PFSK-1 (cell line): Measurements from ENCODE around the gene GDF9.

Experiments used
- FOXP2 ChIP-seq: optimal IDR thresholded peaks from 2 replicates; pipeline ENCODE3; 2011; ENCODE audit warnings: borderline replicate concordance, control low read depth, inconsistent platforms; ENCODE audit not compliant: insufficient read depth; ENCODE audit errors: extremely low read length, extremely low read depth
- POLR2AphosphoS5 ChIP-seq: IDR thresholded peaks from 2 replicates; pipeline ENCODE4 v1.6.1; 2012; ENCODE audit warnings: low read depth, mild to moderate bottlenecking, control low read depth, low read length, moderate library complexity
- SIN3A ChIP-seq: IDR thresholded peaks from 2 replicates; pipeline ENCODE4 v1.6.1; 2012; ENCODE audit warnings: mild to moderate bottlenecking, low read length, moderate library complexity, borderline replicate concordance; ENCODE audit not compliant: insufficient read depth
- TAF1 ChIP-seq: IDR thresholded peaks from 2 replicates; pipeline ENCODE4 v1.6.1; 2012; ENCODE audit warnings: low read length, control low read depth, borderline replicate concordance; ENCODE audit not compliant: insufficient read depth
- TF ChIP-seq, protein P1 (sequence below), 2 experiments: IDR thresholded peaks; 2 replicates each; pipeline versions ENCODE4 v1.6.1 to v1.8.0; 2011 to 2012; ENCODE audit warnings: low read depth in 2 of 2, low read length in 2 of 2, control low read depth in 1 of 2, inconsistent platforms in 1 of 2, mild to moderate bottlenecking in 1 of 2, moderate library complexity in 1 of 2; ENCODE audit not compliant: insufficient read depth in 1 of 2

DNA sequence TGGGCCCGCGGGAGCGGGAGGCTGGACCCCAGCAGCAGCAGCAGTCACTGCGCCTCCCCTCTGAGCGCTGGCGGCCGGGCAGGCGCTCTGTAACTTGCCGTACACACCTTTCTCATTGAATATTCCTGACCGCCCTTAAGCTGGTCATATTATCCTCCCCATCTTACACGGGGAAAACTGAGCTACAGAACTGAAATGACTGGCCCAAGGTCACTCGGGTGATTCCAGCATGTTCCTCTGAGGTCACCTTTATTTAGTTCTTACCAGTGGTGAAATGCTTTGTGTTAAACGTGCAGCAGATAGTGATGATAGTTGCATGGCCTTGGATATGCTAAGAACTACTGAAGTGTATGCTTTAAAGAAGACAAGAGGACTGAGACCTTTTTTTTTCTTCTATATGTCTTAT is 780 bp upstream of the GDF9 start:
- no peak for TF ChIP-seq TAF1
- TF ChIP-seq SIN3A = no peak
- no peak for TF ChIP-seq POLR2AphosphoS5
- TF ChIP-seq, protein P1, sequence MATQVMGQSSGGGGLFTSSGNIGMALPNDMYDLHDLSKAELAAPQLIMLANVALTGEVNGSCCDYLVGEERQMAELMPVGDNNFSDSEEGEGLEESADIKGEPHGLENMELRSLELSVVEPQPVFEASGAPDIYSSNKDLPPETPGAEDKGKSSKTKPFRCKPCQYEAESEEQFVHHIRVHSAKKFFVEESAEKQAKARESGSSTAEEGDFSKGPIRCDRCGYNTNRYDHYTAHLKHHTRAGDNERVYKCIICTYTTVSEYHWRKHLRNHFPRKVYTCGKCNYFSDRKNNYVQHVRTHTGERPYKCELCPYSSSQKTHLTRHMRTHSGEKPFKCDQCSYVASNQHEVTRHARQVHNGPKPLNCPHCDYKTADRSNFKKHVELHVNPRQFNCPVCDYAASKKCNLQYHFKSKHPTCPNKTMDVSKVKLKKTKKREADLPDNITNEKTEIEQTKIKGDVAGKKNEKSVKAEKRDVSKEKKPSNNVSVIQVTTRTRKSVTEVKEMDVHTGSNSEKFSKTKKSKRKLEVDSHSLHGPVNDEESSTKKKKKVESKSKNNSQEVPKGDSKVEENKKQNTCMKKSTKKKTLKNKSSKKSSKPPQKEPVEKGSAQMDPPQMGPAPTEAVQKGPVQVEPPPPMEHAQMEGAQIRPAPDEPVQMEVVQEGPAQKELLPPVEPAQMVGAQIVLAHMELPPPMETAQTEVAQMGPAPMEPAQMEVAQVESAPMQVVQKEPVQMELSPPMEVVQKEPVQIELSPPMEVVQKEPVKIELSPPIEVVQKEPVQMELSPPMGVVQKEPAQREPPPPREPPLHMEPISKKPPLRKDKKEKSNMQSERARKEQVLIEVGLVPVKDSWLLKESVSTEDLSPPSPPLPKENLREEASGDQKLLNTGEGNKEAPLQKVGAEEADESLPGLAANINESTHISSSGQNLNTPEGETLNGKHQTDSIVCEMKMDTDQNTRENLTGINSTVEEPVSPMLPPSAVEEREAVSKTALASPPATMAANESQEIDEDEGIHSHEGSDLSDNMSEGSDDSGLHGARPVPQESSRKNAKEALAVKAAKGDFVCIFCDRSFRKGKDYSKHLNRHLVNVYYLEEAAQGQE (IDR thresholded peaks at IDR 0.05; ENCODE audit: insufficient read depth in 1 of 2, low read depth in 2 of 2, low read length in 2 of 2) = no peak
- TF ChIP-seq FOXP2 = no peak
